HG03280 (cell line): ENCODE data around the gene IL17RD.

Experiments used
- ATAC-seq: cut with Tn5 transposase; IDR thresholded peaks from one replicate; pipeline ENCODE4 v1.9.1; 2021; ENCODE audit warnings: mild to moderate bottlenecking, moderate library complexity; ENCODE audit not compliant: unreplicated experiment

IL17RD gene

DNA sequence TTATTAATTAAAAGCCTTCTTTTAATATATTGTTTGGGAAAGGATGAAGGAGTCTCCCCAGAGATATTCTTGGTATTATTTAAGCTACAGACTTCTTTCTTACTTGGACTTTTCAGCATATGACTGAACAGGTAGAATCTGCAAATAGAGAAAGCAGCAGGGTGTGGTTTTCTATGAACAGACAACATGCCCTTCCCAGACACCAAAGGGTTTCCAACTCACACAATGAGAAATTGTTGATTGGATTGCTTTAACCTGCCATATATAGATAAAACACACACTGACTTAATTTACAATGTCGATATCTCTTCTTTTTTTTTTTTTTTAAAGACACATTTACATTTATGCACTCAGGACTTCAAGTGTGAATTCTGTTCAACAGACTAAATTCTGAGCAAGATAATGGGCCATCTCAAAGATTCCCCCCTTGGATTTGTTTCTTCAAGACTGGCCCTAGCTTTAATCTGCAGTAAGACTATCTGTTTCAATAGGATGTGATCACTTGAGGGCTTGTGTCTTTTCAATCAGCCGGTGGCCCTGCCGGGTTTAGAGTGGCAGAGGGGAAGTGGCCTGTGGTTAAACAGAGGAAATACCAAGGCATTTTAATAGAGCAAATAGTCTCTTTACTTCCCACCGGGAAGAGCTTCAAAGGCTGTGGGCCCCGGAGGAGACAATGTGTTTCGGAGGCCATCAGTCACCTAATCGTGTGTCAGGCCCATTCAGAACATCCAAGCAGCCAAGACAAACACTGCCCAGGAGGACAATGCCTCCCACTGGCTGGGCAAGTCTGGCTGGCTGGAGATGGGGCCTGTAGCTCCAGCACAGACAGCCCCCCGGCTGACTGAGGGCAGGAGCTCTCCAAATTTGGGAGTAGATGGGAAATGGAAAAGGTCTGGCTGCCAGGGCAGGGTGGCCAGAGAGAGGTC, 6.1 kb downstream of the IL17RD start:
- ATAC-seq = no peak

DNA sequence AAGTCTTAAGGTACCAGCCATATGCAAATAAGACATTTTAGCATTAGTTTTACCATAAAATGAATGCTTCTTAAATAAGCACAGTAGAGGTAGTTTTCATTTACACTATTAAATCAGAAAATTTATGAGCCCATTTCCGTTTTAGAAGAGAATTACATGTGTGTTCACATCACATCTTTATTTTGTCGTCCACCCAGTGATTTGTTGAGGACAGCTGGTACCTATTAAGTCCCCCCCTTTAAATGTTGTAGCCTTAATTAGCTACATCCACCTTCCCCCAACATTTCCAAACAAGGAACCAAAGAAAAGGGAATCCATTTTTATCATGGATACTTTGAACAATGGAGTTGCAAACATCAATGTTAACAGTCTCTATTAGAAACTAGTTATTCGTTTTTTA, 6.8 kb downstream of the IL17RD start:
- ATAC-seq = no peak

GRCh38 chr3:57157545-57157944, 7.6 kb downstream of the IL17RD start:
- ATAC-seq = no peak

DNA sequence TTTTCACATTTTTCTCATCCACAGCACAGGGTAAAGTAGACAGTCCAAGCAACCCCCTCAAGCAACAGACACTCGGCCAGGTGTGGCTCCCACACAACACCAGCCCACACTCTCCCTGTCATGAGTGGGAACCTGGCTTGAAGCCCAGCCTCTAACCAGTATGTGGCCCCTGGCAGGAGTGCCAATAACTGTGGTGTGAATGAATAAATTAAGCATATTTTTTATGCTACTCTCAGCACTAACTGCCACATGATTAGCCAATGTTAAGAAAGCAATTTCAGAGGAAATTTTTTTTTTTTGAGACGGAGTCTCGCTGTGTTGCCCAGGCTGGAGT, 9.9 kb downstream of the IL17RD start:
- no peak for ATAC-seq

DNA sequence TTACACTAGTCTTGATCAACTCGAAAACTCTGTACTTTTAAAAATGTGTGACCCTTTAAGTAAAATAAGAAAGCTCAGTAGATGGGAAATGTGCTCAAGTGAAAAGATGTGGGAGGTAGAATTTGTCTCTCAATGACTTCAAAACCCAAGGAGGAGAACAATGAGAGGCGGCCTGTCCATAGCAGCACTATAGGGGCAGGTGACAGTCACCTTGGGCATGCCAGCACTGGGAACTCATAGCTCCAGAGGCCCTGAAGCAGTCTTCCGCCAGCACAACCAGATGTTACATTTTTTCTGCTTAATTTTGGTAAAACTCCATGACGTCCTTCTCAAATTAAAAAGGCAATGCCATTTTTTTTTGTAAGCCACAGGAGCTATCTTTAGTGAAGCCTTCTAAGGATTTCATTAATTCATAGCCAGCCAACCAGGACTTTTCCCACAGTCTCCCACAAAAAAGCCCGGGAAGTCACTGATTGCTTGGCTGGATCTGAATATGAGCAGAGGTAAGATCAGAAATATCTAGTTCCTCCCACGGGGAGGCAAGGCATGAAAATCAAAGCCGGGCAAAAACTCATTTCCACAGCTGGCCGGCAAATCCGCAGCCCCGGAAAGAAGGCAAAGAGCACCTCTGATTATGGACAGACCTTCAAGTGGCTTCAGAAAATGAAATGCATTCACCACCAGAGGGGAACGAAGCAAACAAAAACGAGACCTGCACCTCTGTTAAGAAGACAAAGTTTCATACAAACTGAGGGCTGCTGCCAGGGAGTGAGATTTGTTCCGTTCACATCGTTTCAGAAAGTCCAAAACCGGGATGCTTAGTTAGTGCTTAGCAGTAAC, 10.5 kb downstream of the IL17RD start:
- ATAC-seq = no peak

GRCh38 chr3:57152151-57153143, 12.7 kb downstream of the IL17RD start:
- ATAC-seq = no peak

DNA sequence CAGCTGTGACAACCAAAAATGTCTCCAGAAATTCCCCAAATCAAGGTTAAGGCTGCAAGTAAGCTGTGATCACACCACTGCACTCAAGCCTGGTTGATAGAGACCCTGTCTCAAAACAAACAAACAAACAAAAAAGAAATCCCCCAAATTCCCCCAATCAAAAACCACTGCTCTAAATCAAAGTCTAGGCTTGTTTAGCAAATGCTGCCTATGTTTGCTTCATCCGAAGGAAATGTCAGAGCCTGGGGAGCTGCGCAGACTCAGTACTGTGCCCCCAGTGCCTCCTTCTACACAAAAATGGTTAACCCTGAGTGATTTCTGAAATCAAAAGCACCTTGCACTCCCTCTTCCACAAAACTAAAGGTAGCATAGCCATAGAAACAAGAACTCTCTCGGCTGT, 13.4 kb downstream of the IL17RD start:
- ATAC-seq = no peak

DNA sequence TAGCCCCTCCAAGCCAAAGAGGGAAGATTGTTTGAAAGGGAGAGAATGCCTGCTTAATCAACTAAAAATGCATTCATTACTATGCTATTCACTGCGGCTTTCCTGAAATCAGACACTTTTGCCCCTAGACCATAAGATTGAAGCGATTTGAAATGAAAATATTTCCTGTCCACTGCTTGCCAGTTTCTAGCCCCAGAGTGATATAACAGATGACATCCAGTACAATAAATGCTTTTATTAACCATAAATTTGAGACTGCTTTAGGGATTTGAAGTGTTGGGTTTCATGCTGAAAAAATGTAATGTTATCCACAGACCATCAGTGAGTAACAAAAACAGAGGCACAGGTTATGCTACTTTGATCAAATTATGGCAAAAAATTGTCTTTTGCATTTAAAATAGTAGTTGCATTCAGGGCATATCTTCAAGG, 14.1 kb downstream of the IL17RD start:
- no peak for ATAC-seq

DNA sequence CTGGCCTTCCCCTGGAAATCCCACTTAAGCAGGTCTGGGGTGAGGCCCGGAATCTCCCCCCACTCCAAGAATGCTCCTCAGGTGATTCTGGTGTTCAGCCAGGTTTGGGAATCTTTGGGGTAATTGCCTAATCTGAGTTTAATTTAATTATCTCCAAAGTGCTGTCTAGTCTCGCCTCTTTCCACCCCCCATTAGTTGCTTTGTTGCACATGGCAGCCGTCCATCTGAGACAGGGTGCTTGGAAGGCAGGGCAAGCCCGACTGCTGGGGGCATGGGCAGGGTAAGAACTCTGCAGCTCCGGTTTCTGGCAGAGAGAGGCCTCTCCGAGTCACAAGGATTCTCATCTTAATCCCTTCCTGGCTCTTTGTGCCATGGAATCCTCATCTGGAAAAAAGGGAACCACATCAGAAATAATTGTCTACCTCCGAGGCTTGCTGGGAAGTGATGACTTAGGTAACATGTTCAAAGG, 15.0 kb downstream of the IL17RD start:
- no peak for ATAC-seq

DNA sequence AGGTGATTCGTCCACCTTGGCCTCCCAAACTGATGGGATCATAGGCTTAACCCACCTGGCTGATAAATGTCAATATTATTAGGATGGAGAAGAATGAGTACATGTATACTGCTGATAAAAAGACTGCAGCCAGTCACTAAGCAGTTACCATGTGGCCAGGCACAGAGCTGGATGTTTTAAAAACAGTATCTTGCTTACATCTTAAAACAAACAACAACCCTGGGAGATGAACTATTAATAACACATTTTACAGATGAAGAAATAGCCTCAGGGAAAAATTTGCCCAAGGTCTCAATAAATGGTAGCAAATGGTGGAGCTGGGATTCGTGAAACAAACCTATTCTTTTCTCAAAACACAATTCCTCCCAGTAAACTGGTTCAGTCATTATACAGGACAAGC, 18.1 kb downstream of the IL17RD start:
- no peak for ATAC-seq

GRCh38 chr3:57145852-57146251, 19.3 kb downstream of the IL17RD start:
- no peak for ATAC-seq

- ATAC-seq = no peak
Measured at GRCh38 chr3:57144952-57145351, 20.2 kb downstream of the IL17RD start.

DNA sequence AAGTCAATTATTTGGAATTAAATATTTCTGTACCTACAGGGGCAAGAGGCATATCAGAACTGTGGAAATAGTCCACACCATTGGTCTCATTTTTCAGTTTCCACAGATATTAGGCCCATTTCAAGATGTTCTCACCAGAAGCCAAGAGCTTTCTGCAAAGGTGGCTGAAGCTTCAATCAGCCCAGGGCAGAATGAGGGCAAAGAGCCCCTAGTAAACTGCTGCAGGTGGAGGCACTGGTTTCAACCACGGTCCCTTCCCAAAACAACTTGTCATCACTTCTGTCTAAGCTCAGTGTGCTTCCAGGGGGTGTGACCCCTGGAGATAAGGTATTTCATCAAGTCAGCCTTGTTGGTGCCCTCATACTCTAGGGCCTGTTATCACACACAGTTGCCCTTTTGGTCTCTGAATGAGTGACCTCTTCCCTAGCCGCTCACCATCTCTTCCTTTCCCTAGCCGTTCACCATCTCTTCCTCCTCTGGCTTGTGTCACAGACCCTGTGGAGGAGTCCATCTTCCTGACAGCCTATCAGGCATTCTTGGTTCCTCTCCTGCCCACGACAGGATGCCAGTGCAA, 21.2 kb downstream of the IL17RD start:
- no peak for ATAC-seq

- ATAC-seq = no peak
Measured at GRCh38 chr3:57142411-57142723, 22.8 kb downstream of the IL17RD start.

- ATAC-seq = no peak
Measured at GRCh38 chr3:57141719-57142410, 23.3 kb downstream of the IL17RD start.

GRCh38 chr3:57140894-57141293, 24.3 kb downstream of the IL17RD start:
- no peak for ATAC-seq

- no peak for ATAC-seq
Measured at GRCh38 chr3:57135964-57136719, 29.0 kb downstream of the IL17RD start.

DNA sequence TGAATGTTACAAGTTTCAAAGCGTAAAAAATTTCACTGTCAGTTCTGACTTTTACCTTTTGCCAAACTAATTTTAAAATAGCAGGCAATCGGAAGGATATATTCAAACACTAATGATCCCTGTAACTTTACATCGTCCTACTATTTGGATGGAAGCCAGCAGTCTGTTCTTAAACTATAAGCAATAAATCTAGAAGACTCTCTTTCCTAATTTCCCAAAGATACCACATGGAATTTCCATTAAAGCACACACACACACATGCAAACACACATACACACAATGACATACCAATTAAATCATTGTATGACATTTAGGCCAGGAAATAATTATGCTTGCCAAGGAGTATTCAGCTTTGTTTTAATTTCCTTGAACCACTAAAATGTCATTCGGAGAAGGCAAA, 32.0 kb downstream of the IL17RD start:
- ATAC-seq = no peak

DNA sequence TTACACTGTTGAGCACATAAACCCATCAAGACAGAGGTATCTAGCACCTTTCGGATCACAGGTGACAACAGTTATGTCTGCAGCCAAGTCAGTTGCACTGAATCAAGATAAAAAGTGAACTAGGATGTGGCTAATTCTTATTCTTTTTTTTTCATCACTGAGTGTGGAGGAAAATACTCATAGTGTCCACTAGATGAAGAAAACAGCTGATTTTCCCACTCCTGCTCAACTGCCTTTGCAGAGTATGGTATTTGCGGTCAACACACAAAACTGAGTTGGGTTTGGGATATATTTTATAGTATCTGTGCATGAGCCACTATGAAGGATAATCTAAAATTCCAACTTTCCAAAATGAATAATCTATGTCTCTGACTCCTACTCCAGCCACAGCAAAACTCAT, 32.5 kb downstream of the IL17RD start:
- ATAC-seq = no peak
